SK-N-MC (cell line): ENCODE data around the gene KNTC1.

ENCODE experiments used
- EZH2 ChIP-seq: fragments of 200-600 bp; sonication (generic); IDR thresholded peaks from one replicate; pipeline ENCODE4 v1.6.1; 2017; ENCODE audit warnings: antibody characterized with exemption
- FOXP2 ChIP-seq: optimal IDR thresholded peaks from 2 replicates; pipeline ENCODE3; 2011; ENCODE audit warnings: mild to moderate bottlenecking, moderate library complexity; ENCODE audit not compliant: insufficient read depth; ENCODE audit errors: extremely low read length, control extremely low read depth
- POLR2AphosphoS5 ChIP-seq: IDR thresholded peaks from 2 replicates; pipeline ENCODE4 v1.6.1; 2012; ENCODE audit warnings: mild to moderate bottlenecking, low read depth, low read length, borderline replicate concordance

GRCh38 chr12:122593910-122594309 is 66.9 kb downstream of the KNTC1 start:
- TF ChIP-seq POLR2AphosphoS5: no peak
- no peak for TF ChIP-seq EZH2
- TF ChIP-seq FOXP2: no peak
